H7 (cell line): Measurements from ENCODE around the gene TSHZ3. TPM values are rescaled to one million over a fixed set of nuclear protein-coding genes. Genes with fewer than 3 reads are reported as not detected.

Source experiments
- DNase-seq: peaks from one replicate; pipeline ENCODE4 v3.0.0; 2012
- H3K27me3 ChIP-seq: 2 replicates; pipeline ENCODE4 v1.6.0; 2011; ENCODE audit warnings: mild to moderate bottlenecking, low read length; ENCODE audit not compliant: control insufficient read depth, insufficient read depth
- H3K36me3 ChIP-seq: replicated peaks from 2 replicates; pipeline ENCODE4 v1.5.1; 2011; ENCODE audit warnings: low read length; ENCODE audit not compliant: control insufficient read depth, insufficient read depth
- H3K4me3 ChIP-seq: 2 replicates; pipeline ENCODE4 v1.5.1; 2011; ENCODE audit warnings: low read depth, mild to moderate bottlenecking, control low read depth, low read length, moderate library complexity; ENCODE audit not compliant: insufficient read depth
- total RNA-seq: library from RNA; depleted of rRNA; stranded (reverse); fragments of >200 nt; shearing (Covaris generic); gene quantifications from 2 replicates; pipeline ENCODE4 v1.2.3, GENCODE V29; 2014; rRNA removed

TSHZ3 gene
- 2.0 and 2.7 TPM in 2 replicates for total RNA-seq

- Histone ChIP-seq H3K4me3 (peak within 1 kb of the TSS; percentile 68), H3K27me3 (peaks cover 51% of the 10 kb centered on the region), H3K36me3 (no peaks in the 10 kb centered on the region)
- DNase-seq: peak; percentile 93
These were observed at the start of gene TSHZ3 for GRCh38 chr19:31349160-31349881. TSS of gene TSHZ3 (minus strand) at chr19:31349436. CDS start at chr19:31349219, 217 bp downstream.

GRCh38 chr19:31397308-31397707 is 48.1 kb upstream of the TSHZ3 start:
- no peak overlapping the region for H3K4me3 ChIP-seq
- H3K27me3 ChIP-seq: no peaks in the 10 kb centered on the region
- H3K36me3 ChIP-seq: no peaks in the 10 kb centered on the region
- DNase-seq: no peak

GRCh38 chr19:31392464-31392863 is 43.2 kb upstream of the TSHZ3 start:
- H3K27me3 ChIP-seq: no peaks in the 10 kb centered on the region
- no peak for DNase-seq
- no peak overlapping the region for H3K4me3 ChIP-seq
- no peaks in the 10 kb centered on the region for H3K36me3 ChIP-seq

DNA sequence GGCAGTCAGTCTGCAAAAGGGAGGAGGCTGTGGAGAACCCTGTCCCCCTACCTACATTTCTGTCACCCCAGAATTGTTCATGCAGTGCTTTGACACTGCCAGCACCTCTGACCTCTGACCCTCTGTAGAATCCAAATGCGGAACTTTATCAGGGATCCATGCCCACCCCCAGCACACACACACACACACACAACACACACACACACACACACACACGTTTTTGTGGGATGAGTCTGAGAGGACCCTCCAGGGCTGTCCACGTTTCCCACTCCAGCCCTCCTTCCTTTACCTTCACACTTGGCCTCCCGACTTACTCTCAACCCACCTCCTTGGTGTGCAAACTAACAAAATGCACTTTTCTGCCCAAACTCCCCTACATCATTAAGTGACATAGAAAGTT is 42.3 kb upstream of the TSHZ3 start:
- no peaks in the 10 kb centered on the region for H3K27me3 ChIP-seq
- no peak for DNase-seq
- H3K36me3 ChIP-seq: no peaks in the 10 kb centered on the region
- H3K4me3 ChIP-seq: no peak overlapping the region

- Histone ChIP-seq H3K4me3 (no peak overlapping the region), H3K36me3 (no peaks in the 10 kb centered on the region), H3K27me3 (no peaks in the 10 kb centered on the region)
- DNase-seq: no peak
These were observed 41.5 kb upstream of the TSHZ3 start for GRCh38 chr19:31390711-31391110.

GRCh38 chr19:31389874-31390273 is 40.6 kb upstream of the TSHZ3 start:
- no peaks in the 10 kb centered on the region for H3K27me3 ChIP-seq
- DNase-seq: no peak
- no peaks in the 10 kb centered on the region for H3K36me3 ChIP-seq
- no peak overlapping the region for H3K4me3 ChIP-seq

DNA sequence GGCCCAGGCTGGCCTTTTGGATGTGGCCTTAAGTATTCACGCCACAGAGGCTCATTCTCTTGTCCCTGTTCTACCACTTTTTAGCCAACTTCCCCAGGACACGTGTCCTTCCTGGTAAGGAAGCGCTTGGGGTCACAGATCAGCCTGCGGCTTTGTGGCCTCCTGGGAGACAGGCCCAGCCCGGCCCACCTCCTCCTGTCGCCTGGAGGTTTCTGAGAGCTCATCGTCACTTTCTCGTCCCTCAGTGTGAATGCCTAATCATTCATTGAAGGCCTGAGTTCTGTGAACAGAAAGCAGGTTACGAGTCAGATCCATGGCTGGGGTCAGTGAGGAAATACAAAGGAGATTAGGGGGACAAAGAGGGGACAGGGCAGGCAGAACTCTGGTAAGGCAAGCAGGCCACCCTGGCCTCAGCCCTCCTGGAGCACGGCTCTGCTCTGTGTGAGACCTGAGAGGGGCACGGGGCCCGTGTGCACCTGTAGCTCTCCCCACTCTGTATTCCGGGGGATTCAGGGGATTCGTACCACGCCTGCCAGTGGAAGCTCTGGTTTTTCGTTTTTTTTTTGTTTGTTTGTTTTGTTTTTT is 38.6 kb upstream of the TSHZ3 start:
- Histone ChIP-seq H3K27me3 (no peaks in the 10 kb centered on the region), H3K4me3 (no peak overlapping the region), H3K36me3 (no peaks in the 10 kb centered on the region)
- no peak for DNase-seq

DNA sequence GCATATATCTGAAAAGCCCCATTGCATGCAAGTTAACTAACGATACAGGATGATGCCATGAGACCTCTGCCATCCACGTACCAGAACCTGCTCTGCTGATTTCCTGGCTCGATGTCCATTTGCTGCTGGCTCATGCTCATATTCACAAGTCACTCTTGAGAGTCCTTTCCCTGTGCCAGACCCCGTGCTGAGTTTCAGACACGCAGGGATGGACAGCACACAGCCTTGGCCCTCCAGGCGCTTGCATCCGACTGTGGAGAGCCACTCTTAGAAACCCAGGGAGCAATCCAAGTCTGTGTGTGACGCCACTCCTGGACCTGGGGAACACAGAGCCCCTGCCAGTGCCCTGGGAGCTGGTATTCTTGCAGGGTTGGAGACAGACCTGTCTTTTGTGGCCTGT is 37.6 kb upstream of the TSHZ3 start:
- Histone ChIP-seq H3K27me3 (no peaks in the 10 kb centered on the region), H3K4me3 (no peak overlapping the region), H3K36me3 (no peaks in the 10 kb centered on the region)
- no peak for DNase-seq

- Histone ChIP-seq H3K27me3 (no peaks in the 10 kb centered on the region), H3K4me3 (no peak overlapping the region)
- DNase-seq: no peak
These were observed 36.5 kb upstream of the TSHZ3 start for GRCh38 chr19:31385744-31386143.

GRCh38 chr19:31383553-31383952 is 34.3 kb upstream of the TSHZ3 start:
- DNase-seq: no peak
- Histone ChIP-seq H3K36me3 (no peaks in the 10 kb centered on the region), H3K27me3 (no peaks in the 10 kb centered on the region), H3K4me3 (no peak overlapping the region)

More at GRCh38 chr19:31385744-31386143, 36.5 kb upstream of the TSHZ3 start:
- H3K36me3 ChIP-seq: no peaks in the 10 kb centered on the region

GRCh38 chr19:31380854-31381253 is 31.6 kb upstream of the TSHZ3 start:
- no peak overlapping the region for H3K4me3 ChIP-seq
- no peaks in the 10 kb centered on the region for H3K36me3 ChIP-seq
- no peaks in the 10 kb centered on the region for H3K27me3 ChIP-seq
- DNase-seq: no peak

DNA sequence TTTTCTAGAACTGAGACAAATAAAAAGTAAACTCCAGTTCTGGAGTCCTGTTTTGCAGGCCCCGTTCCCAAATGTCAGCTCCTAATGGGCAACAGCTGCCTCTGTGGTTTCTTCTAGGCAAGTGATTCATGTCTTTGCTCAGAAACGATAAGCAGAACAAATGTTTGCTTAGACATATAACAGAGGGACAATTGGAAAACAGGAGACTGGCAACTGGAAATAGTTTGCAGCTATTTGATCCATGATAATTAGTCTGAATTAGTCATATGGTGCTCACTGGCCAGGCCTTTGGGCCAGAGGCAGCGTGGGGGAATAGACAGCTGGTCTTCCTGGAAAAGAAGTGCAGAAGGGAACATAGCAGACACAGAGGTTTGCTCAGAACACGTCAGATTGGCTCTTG is 29.2 kb upstream of the TSHZ3 start:
- Histone ChIP-seq H3K27me3 (no peaks in the 10 kb centered on the region), H3K36me3 (no peaks in the 10 kb centered on the region; the same call in 1 of the 2 replicates)
- DNase-seq: no peak

DNA sequence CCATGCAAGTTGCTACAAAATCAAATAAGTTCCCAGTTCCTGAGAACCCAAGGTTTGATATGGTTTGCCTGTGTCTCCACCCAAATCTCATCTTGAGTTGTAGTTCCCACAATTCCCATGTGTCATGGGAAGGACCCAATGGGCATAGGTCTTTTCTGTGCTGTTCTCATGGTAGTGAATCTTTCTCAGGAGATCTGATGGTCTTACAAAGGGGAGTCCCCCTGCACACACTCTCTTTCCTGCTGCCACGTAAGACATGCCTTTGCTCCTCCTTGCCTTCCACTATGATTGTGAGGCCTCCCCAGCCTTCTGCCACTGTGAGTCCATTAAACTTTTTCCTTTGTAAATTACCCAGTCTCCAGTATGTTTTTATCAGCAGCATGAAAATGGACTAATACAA is 28.5 kb upstream of the TSHZ3 start:
- Histone ChIP-seq H3K36me3 (no peaks in the 10 kb centered on the region; the same call in 1 of the 2 replicates), H3K4me3 (no peak overlapping the region), H3K27me3 (no peaks in the 10 kb centered on the region)
- DNase-seq: no peak

More for the DNA sequence above, 29.2 kb upstream of the TSHZ3 start:
- H3K4me3 ChIP-seq: no peak overlapping the region

- no peaks in the 10 kb centered on the region; the same call in 1 of the 2 replicates for H3K36me3 ChIP-seq
- H3K4me3 ChIP-seq: no peak overlapping the region
- DNase-seq: no peak
- H3K27me3 ChIP-seq: no peaks in the 10 kb centered on the region
These were observed 23.1 kb upstream of the TSHZ3 start for GRCh38 chr19:31372246-31372781.

DNA sequence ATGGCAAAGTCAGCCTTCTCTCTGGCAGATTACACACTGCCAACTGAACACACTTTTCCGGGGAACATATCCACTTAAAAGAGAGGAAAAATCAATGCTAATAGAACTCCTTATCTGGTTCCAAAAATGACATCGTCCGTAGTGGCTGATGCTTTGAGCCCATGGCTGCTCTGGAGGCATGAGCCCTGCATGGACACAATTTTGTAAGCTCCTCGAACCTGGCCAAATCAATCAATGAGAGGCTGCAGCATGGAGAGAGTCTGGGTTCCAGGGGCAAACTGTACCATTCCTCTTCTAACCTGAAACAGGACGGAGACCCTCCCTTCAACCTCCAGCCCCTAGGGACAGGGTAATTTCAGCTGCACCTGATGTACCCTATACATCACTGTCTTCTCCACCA is 21.0 kb upstream of the TSHZ3 start:
- Histone ChIP-seq H3K4me3 (no peak overlapping the region), H3K36me3 (no peaks in the 10 kb centered on the region; the same call in none of the 2 replicates)
- no peak for DNase-seq

More for the DNA sequence above, 21.0 kb upstream of the TSHZ3 start:
- H3K27me3 ChIP-seq: no peaks in the 10 kb centered on the region
